Mucosa of descending colon (tissue), 3 donors: ENCODE data around the gene CDK5RAP2. TPM values are rescaled to one million over a fixed set of nuclear protein-coding genes. Genes with fewer than 3 reads are reported as not detected.

Experiments used
- ATAC-seq: fragments of 200-7000 bp; cut with Tn5 transposase; one replicate; pipeline ENCODE4 v1.9.1; 2020; ENCODE audit warnings: mild to moderate bottlenecking, moderate library complexity
- DNase-seq, 3 donors: peaks; one replicate each; pipeline ENCODE4 v3.0.0-alpha.2; 2020
- H3K36me3 ChIP-seq: fragments of 200-600 bp; one replicate; pipeline ENCODE4 v1.8.0; 2021; ENCODE audit warnings: low read depth, mild to moderate bottlenecking
- H3K4me1 ChIP-seq: fragments of 200-600 bp; one replicate; pipeline ENCODE4 v1.8.0; 2021; ENCODE audit warnings: low read depth, mild to moderate bottlenecking
- H3K4me3 ChIP-seq: fragments of 200-600 bp; one replicate; pipeline ENCODE4 v1.8.0; 2021; ENCODE audit warnings: mild to moderate bottlenecking
- H3K9me3 ChIP-seq: fragments of 200-600 bp; one replicate; pipeline ENCODE4 v1.8.0; 2021; ENCODE audit warnings: mild to moderate bottlenecking
- CTCF ChIP-seq: fragments of 200-600 bp; IDR thresholded peaks from one replicate; pipeline ENCODE4 v1.8.0; 2022; ENCODE audit warnings: antibody characterized with exemption, mild to moderate bottlenecking
- intact Hi-C, 2 donors: fragments of 100-400 bp; cut with DNase I in 1 of 2; cut with micrococcal nuclease in 1 of 2; formaldehyde crosslinking; loops; one replicate each; pipeline versions ENCODE4 v1.11.0 to v1.11.1; 2022; cut with DNase I, micrococcal nuclease
- total RNA-seq, 3 donors: library from RNA; stranded (reverse); fragmentation: NEBNext Ultra II Directional in 2 of 3; extraction: Animal tissue kit (Norgen Biotek cat#: 25700) in 2 of 3; gene quantifications; one replicate each; pipeline versions ENCODE4 v1.2.1 to v1.2.4, GENCODE V29; 2021 to 2023
- donor health status: DM: no; HTN: no; CAD: no; lungs with moderate emphysema.
- donor health status: DM: no; HTN: no; CAD: no.
- donor health status: DM: no; HTN: yes; CAD: no.

CDK5RAP2 gene
- total RNA-seq, 3 donors from 2014 or later, result 27.0 to 62.4 (median 35.1) TPM

- DNase-seq (no peak), ATAC-seq (peak; percentile 23)
- intact Hi-C loops, result no loop called here
- H3K4me1 ChIP-seq, result no peaks in the 10 kb centered on the region
- no peak overlapping the region for H3K4me3 ChIP-seq
- no peak for TF ChIP-seq CTCF
- H3K9me3 ChIP-seq, result no peaks in the 10 kb centered on the region
- H3K36me3 ChIP-seq, result no peaks in the 10 kb centered on the region
These were observed 8.3 kb downstream of the CDK5RAP2 start for GRCh38 chr9:120571443-120572257.

- no peak overlapping the region for H3K4me3 ChIP-seq
- intact Hi-C loops, result no loop called here
- no peak for DNase-seq
- no peaks in the 10 kb centered on the region for H3K36me3 ChIP-seq
- TF ChIP-seq CTCF, result no peak
- no peaks in the 10 kb centered on the region for H3K4me1 ChIP-seq
- ATAC-seq, result no peak
- H3K9me3 ChIP-seq, result no peaks in the 10 kb centered on the region
These were observed 9.7 kb downstream of the CDK5RAP2 start for GRCh38 chr9:120570296-120570695.

GRCh38 chr9:120569556-120569955 lies 10.4 kb downstream of the CDK5RAP2 start:
- no peak for DNase-seq
- Histone ChIP-seq H3K9me3 (no peaks in the 10 kb centered on the region), H3K36me3 (no peaks in the 10 kb centered on the region), H3K4me3 (no peak overlapping the region), H3K4me1 (no peaks in the 10 kb centered on the region)
- no peak for TF ChIP-seq CTCF
- no peak for ATAC-seq
- intact Hi-C loops, result no loop called here

GRCh38 chr9:120568816-120569215 lies 11.2 kb downstream of the CDK5RAP2 start:
- no peaks in the 10 kb centered on the region for H3K36me3 ChIP-seq
- intact Hi-C loops, result no loop called here
- no peak for ATAC-seq
- no peak for DNase-seq
- no peaks in the 10 kb centered on the region for H3K4me1 ChIP-seq
- no peak overlapping the region for H3K4me3 ChIP-seq
- no peaks in the 10 kb centered on the region for H3K9me3 ChIP-seq
- no peak for TF ChIP-seq CTCF

GRCh38 chr9:120567874-120568273 lies 12.1 kb downstream of the CDK5RAP2 start:
- intact Hi-C loops, result no loop called here
- Histone ChIP-seq H3K4me3 (no peak overlapping the region), H3K9me3 (no peaks in the 10 kb centered on the region), H3K36me3 (no peaks in the 10 kb centered on the region), H3K4me1 (no peaks in the 10 kb centered on the region)
- no peak for TF ChIP-seq CTCF
- ATAC-seq, result no peak
- DNase-seq, result no peak
